NB4 (cell line): Measurements from ENCODE around the gene ZBTB44.
"Not testable (repeated sequence)": the region's sequence is repeated elsewhere in the genome, so short reads cannot be mapped to it uniquely, and the experiment has no call there.

Experiments
- DNase-seq: peaks from one replicate; pipeline ENCODE4 v3.0.0; 2010; ENCODE audit warnings: low read depth
- H3K4me3 ChIP-seq: one replicate; pipeline ENCODE4 v1.5.1; 2011; ENCODE audit warnings: mild to moderate bottlenecking, low read depth, low read length, moderate library complexity
- CTCF ChIP-seq: IDR thresholded peaks from one replicate; pipeline ENCODE4 v1.5.1; 2012; ENCODE audit warnings: low read depth, low read length
- MYC ChIP-seq: IDR thresholded peaks from 2 replicates; pipeline ENCODE4 v1.6.1; 2011; ENCODE audit warnings: low read depth, low read length
- POLR2A ChIP-seq: IDR thresholded peaks from 2 replicates; pipeline ENCODE4 v1.6.1; 2011; ENCODE audit warnings: mild to moderate bottlenecking; ENCODE audit not compliant: insufficient read length; ENCODE audit errors: extremely low read depth
- TF ChIP-seq, protein P1 (sequence below): IDR thresholded peaks from 2 replicates; pipeline ENCODE4 v1.6.1; 2011; ENCODE audit warnings: low read depth, low read length

ZBTB44 gene

GRCh38 chr11:130282111-130282510 is 32.6 kb downstream of the ZBTB44 start:
- no peak overlapping the region for H3K4me3 ChIP-seq
- no peak for DNase-seq
- no peak for TF ChIP-seq MYC
- TF ChIP-seq, protein P1, sequence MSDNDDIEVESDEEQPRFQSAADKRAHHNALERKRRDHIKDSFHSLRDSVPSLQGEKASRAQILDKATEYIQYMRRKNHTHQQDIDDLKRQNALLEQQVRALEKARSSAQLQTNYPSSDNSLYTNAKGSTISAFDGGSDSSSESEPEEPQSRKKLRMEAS: no peak
- no peak for TF ChIP-seq CTCF
- TF ChIP-seq POLR2A: no peak

DNA sequence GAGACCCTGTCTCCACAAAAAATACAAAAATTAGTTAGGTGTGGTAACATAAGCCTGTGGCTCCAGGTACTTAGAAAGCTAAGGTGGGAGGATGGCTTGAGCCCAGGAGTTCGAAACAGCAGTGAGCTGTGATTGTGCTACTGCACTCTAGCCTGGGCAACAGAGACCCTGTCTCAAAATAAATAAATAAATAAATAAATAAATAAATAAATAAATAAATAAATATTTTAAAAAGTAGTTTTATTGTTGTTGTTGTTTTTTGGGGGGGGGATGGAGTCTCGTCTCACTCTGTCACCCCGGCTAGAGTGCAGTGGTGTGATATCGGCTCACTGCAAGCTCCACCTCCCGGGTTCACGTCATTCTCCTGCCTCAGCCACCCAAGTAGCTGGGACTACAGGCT is 33.4 kb downstream of the ZBTB44 start:
- H3K4me3 ChIP-seq, DNase-seq: not testable (repeated sequence)

DNA sequence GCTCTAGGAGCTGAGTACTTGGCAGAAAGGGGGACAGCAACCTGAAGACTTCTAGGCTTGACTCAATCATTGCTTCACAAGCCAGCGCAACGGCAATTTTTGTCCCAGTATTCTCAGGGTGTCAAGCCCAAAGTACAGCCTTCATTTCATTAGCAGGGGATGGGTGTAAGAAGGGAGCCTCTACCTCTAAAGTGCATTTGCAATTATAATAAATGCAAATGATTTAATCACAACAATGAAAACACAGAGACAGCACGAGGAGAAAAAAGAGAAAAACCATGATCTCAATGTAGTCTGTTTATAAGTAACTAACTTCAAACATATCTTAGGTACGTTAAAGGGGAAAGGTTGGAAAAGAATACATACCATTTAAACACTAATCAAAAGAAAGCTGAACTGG is 34.7 kb downstream of the ZBTB44 start:
- TF ChIP-seq CTCF (no peak), POLR2A (no peak), MYC (no peak)
- TF ChIP-seq, protein P1: no peak
- no peak overlapping the region for H3K4me3 ChIP-seq
- DNase-seq: no peak

- DNase-seq: no peak
- H3K4me3 ChIP-seq: no peak overlapping the region
- TF ChIP-seq, protein P1: no peak
- TF ChIP-seq POLR2A: no peak
- TF ChIP-seq CTCF: no peak
- TF ChIP-seq MYC: no peak
Observed at GRCh38 chr11:130278745-130279144, 36.0 kb downstream of the ZBTB44 start.

GRCh38 chr11:130278151-130278550 is 36.6 kb downstream of the ZBTB44 start:
- no peak overlapping the region for H3K4me3 ChIP-seq
- TF ChIP-seq MYC: no peak
- no peak for TF ChIP-seq POLR2A
- TF ChIP-seq CTCF: no peak
- TF ChIP-seq, protein P1: no peak
- no peak for DNase-seq

- no peak for TF ChIP-seq CTCF
- no peak for TF ChIP-seq POLR2A
- TF ChIP-seq, protein P1: no peak
- TF ChIP-seq MYC: no peak
- no peak for DNase-seq
- no peak overlapping the region for H3K4me3 ChIP-seq
Observed at GRCh38 chr11:130272336-130272735, 42.4 kb downstream of the ZBTB44 start.
